Erythroblast (primary cell): ENCODE measurements around the gene GLUD1.
"Not testable (repeated sequence)": the region's sequence is repeated elsewhere in the genome, so short reads cannot be mapped to it uniquely, and the experiment has no call there.

Source experiments
- GATA1 ChIP-seq: IDR thresholded peaks from 2 replicates; pipeline ENCODE4 v1.6.1; 2011; ENCODE audit warnings: low read depth, mild to moderate bottlenecking, control low read depth, low read length, moderate library complexity
- POLR2A ChIP-seq: IDR thresholded peaks from 2 replicates; pipeline ENCODE4 v1.6.1; 2011; ENCODE audit warnings: mild to moderate bottlenecking, low read length

- not testable (repeated sequence) for TF ChIP-seq POLR2A, GATA1
Measured at GRCh38 chr10:87008303-87008702, 86.3 kb downstream of the GLUD1 start.
